Activated T-helper 17 cell treated with anti-CD3 and anti-CD28 coated beads, Interleukin-2, amount 50 U/mL, for 72 hours (primary cell): ENCODE measurements around the gene ANKRD55. TPM values are rescaled to one million over a fixed set of nuclear protein-coding genes. Genes with fewer than 3 reads are reported as not detected.
A peak's percentile ranks its signal among the peaks of the same experiment; 100 is the strongest.

Experiments used
- ATAC-seq: fragments of 150-1000 bp; cut with Tn5 transposase; replicated peaks from 2 replicates; pipeline ENCODE4 v1.10.0; 2021; ENCODE audit warnings: mild to moderate bottlenecking, moderate library complexity
- H3K27ac Mint-ChIP-seq: one replicate; pipeline ENCODE4 v1.8.0; 2022; ENCODE audit warnings: mixed read lengths
- H3K27me3 Mint-ChIP-seq: one replicate; pipeline ENCODE4 v1.8.0; 2022; ENCODE audit warnings: mixed read lengths
- H3K36me3 Mint-ChIP-seq: one replicate; pipeline ENCODE4 v1.8.0; 2022; ENCODE audit warnings: low read depth, mild to moderate bottlenecking, mixed read lengths
- H3K4me1 Mint-ChIP-seq: one replicate; pipeline ENCODE4 v1.8.0; 2022; ENCODE audit warnings: mixed read lengths
- H3K4me3 Mint-ChIP-seq: one replicate; pipeline ENCODE4 v1.8.0; 2022; ENCODE audit warnings: mild to moderate bottlenecking, mixed read lengths
- H3K9me3 Mint-ChIP-seq: one replicate; pipeline ENCODE4 v1.8.0; 2022; ENCODE audit warnings: mixed read lengths
- total RNA-seq, 2 donors: library from RNA; stranded (reverse); gene quantifications; one replicate each; pipeline ENCODE4 v1.2.3, GENCODE V29; 2022

Gene ANKRD55
- total RNA-seq, 2 donors from 2014 or later, result 0.21 to 0.22 TPM

DNA sequence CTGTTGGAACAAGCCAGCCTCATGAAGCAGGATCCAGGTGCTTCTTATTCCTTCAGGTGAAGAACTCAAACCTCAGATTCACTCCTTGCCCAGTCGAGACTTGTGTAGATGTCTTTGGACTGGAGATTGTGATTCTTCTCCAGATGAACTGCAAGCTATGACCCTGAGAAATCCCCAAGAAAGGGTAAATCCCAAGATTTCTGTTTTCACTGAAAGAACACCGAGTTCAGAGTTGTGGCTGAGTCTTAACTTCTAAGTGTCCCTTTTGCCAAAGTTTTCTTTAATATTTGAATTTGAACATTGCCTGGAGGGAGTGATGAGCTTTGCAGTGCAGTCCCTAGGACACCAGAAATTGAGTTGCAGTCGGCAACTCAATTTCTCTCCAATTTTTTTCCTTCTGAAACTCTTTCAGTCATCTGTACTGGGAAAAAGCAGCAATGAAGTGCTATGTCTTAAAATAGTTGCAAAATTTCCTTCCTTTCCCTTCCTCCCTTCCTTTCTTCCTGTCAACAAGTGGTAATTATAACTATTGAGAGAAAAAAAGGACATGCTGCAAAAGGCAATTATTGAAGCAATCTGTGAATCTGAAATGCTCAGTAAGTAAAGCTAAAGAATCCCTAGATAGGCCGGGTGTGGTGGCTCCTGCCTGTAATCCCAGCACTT lies 56.1 kb downstream of the ANKRD55 start:
- Mint-ChIP-seq H3K9me3 (no peaks in the 10 kb centered on the region), H3K4me1 (no peaks in the 10 kb centered on the region), H3K4me3 (no peak overlapping the region), H3K36me3 (no peaks in the 10 kb centered on the region), H3K27me3 (peaks cover 5% of the 10 kb centered on the region), H3K27ac (no peak overlapping the region)
- ATAC-seq, result no peak

DNA sequence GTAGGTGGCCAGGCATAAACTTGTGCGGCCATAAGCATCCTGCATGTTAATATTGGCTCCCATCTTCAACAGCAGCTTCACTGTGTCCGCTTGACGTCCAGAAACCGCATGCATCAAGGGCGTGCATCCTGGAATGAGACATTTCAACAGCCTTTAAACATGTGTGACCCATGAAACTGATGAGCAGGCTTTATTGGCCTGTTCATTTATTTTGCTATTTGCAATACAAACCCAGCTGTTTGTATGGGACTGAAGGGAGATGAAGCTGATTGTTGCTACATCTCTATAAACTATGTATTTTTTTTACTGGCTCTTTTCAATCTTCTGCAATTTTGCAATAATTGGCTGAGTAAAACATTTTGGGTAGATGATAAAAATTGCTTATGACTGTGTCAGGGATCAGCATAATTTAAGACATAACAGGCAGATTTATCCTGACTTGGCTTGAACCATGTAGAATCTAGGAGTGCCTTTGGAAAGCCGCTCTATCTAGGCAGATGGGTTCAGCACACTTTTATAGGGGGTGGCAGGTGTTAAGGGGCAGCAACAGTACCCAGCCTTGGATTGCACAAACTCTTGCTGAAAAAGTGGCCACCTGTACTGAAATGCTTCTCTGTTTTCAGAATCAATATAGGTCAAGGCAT lies 56.9 kb downstream of the ANKRD55 start:
- H3K27me3 Mint-ChIP-seq, result peaks cover 6% of the 10 kb centered on the region

GRCh38 chr5:56175488-56175887 lies 57.6 kb downstream of the ANKRD55 start:
- Mint-ChIP-seq H3K27ac (no peak overlapping the region), H3K9me3 (no peaks in the 10 kb centered on the region)

More for the DNA sequence above, 56.9 kb downstream of the ANKRD55 start:
- no peak overlapping the region for H3K27ac Mint-ChIP-seq
- no peak overlapping the region for H3K4me3 Mint-ChIP-seq
- no peaks in the 10 kb centered on the region for H3K4me1 Mint-ChIP-seq
- H3K9me3 Mint-ChIP-seq, result no peaks in the 10 kb centered on the region
- ATAC-seq, result no peak
- no peaks in the 10 kb centered on the region for H3K36me3 Mint-ChIP-seq

DNA sequence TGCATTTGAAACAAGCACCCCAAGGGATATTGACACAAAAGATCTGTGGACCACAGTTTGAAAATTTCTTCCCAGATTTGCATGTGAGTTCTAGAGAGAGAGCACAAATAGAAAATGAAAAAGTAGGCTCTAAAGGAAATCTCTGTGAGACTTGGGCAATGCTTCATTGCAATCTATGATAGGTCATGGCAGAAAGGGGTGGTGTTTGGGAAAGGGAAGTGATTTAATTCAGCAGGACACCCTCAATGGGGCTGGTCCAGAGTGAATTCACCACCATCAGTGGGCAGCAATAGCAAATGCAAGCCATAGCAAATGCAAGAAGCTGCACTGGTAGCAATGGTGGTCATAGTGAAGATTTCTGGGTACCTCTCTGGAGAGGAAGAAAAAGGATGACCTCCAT lies 58.1 kb downstream of the ANKRD55 start:
- Mint-ChIP-seq H3K27ac (no peak overlapping the region), H3K36me3 (no peaks in the 10 kb centered on the region), H3K4me3 (no peak overlapping the region), H3K27me3 (peaks cover 13% of the 10 kb centered on the region), H3K9me3 (no peaks in the 10 kb centered on the region), H3K4me1 (no peaks in the 10 kb centered on the region)
- ATAC-seq, result no peak

More at GRCh38 chr5:56175488-56175887, 57.6 kb downstream of the ANKRD55 start:
- Mint-ChIP-seq H3K4me3 (no peak overlapping the region), H3K27me3 (peaks cover 10% of the 10 kb centered on the region), H3K36me3 (no peaks in the 10 kb centered on the region), H3K4me1 (no peaks in the 10 kb centered on the region)
- no peak for ATAC-seq

- Mint-ChIP-seq H3K4me3 (no peak overlapping the region), H3K27me3 (peaks cover 15% of the 10 kb centered on the region), H3K36me3 (no peaks in the 10 kb centered on the region), H3K27ac (no peak overlapping the region), H3K4me1 (peaks cover 12% of the 10 kb centered on the region), H3K9me3 (no peaks in the 10 kb centered on the region)
- ATAC-seq, result no peak
Observed at GRCh38 chr5:56172241-56172640, 60.9 kb downstream of the ANKRD55 start.

- no peaks in the 10 kb centered on the region for H3K36me3 Mint-ChIP-seq
- ATAC-seq, result no peak
- H3K4me1 Mint-ChIP-seq, result peaks cover 17% of the 10 kb centered on the region
- H3K9me3 Mint-ChIP-seq, result no peaks in the 10 kb centered on the region
- H3K27me3 Mint-ChIP-seq, result peaks cover 15% of the 10 kb centered on the region
- H3K27ac Mint-ChIP-seq, result no peak overlapping the region
- H3K4me3 Mint-ChIP-seq, result no peak overlapping the region
Observed at GRCh38 chr5:56170557-56170956, 62.6 kb downstream of the ANKRD55 start.

DNA sequence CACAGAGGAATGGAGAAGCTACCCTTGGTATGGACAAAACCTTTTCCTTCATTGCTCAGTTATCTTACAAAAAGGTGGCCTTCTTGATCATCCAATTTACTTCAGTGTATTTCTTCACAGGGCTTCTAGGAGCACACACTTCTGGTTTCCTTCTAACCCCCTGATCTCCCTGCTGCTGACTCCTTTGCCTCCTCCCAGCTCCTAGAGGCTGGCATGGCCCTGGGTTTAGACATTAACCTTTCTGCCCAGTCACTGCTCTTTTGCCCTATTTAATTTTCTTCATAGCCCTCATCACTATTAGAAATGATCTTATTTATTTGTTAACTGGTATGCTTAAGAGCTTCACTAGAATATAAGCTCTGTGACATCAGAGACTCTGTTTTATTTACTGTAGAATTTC lies 63.2 kb downstream of the ANKRD55 start:
- peaks cover 17% of the 10 kb centered on the region for H3K4me1 Mint-ChIP-seq
- H3K27me3 Mint-ChIP-seq, result peaks cover 13% of the 10 kb centered on the region
- H3K9me3 Mint-ChIP-seq, result no peaks in the 10 kb centered on the region
- no peak overlapping the region for H3K27ac Mint-ChIP-seq
- no peak for ATAC-seq
- H3K36me3 Mint-ChIP-seq, result no peaks in the 10 kb centered on the region
- H3K4me3 Mint-ChIP-seq, result no peak overlapping the region

DNA sequence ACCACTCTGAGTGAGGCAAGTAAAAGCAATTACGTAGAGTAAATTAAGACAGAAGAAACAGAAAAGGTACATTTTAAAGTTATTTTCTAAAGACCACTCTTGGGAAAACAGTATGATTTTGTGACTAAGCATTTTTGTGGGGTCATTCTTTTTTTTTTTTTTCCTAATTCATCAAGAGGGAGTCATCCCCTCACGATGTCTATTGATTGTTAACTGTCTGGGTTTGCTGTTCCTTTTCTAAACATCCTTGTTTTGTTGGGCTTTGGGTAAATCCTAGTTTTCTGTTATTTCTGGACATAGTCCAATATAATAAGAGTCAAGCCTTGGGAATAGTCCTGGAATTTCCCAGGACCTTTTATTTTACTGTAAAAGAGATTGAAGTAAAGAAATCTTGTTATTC lies 63.8 kb downstream of the ANKRD55 start:
- no peak for ATAC-seq
- peaks cover 13% of the 10 kb centered on the region for H3K27me3 Mint-ChIP-seq
- H3K9me3 Mint-ChIP-seq, result no peaks in the 10 kb centered on the region
- no peak overlapping the region for H3K27ac Mint-ChIP-seq
- peak overlapping the region; percentile 39 for H3K4me3 Mint-ChIP-seq
- peaks cover 17% of the 10 kb centered on the region for H3K4me1 Mint-ChIP-seq
- H3K36me3 Mint-ChIP-seq, result no peaks in the 10 kb centered on the region

DNA sequence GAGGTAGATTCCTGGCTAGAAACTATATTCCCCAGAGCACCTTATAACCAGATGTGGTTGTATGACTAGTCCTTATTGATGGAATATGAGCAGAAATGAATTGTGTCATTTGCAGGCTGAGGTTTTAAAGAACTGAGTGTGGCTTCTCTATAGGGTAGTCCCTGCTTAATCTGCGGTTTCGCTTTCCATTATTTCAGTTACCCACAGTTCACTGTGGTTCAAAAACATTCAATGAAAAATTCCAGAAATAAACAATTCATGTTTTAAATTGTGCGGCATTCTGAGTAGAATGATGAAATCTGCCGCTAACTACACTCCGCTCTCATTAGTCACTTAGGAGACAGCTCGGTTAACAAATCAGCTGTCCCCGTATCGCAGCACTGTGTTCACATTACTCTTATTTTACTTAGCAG lies 65.1 kb downstream of the ANKRD55 start:
- Mint-ChIP-seq H3K27ac (peak overlapping the region; percentile 43), H3K36me3 (no peaks in the 10 kb centered on the region), H3K27me3 (peaks cover 18% of the 10 kb centered on the region), H3K9me3 (no peaks in the 10 kb centered on the region), H3K4me3 (peak overlapping the region; percentile 39), H3K4me1 (peaks cover 17% of the 10 kb centered on the region)
- ATAC-seq, result peak; percentile 94

DNA sequence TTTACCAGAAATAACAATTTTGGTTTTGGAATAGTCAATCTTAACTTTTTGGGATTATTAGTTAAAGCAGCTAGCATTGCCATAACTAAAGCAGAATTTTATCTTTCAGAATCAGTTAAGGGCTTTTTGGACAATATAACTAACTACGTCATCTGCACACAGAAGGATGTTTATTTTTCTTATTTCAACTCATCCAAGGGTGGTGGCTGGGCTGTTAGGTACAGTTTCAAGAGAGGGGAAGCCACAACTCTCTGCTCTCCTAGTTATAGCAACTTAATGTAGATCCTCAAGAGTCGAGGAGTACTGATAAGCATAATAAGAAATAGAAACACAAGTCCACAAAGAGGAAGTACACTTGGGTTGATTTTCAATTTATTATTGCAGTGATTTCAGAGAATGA lies 65.6 kb downstream of the ANKRD55 start:
- peaks cover 17% of the 10 kb centered on the region for H3K4me1 Mint-ChIP-seq

GRCh38 chr5:56166671-56167385 lies 66.3 kb downstream of the ANKRD55 start:
- ATAC-seq, result no peak
- Mint-ChIP-seq H3K36me3 (no peaks in the 10 kb centered on the region), H3K9me3 (no peaks in the 10 kb centered on the region), H3K27me3 (peaks cover 18% of the 10 kb centered on the region), H3K4me1 (peaks cover 17% of the 10 kb centered on the region), H3K27ac (no peak overlapping the region), H3K4me3 (no peak overlapping the region)

More for the DNA sequence above, 65.6 kb downstream of the ANKRD55 start:
- Mint-ChIP-seq H3K27ac (no peak overlapping the region), H3K4me3 (peak overlapping the region; percentile 39), H3K9me3 (no peaks in the 10 kb centered on the region), H3K36me3 (no peaks in the 10 kb centered on the region), H3K27me3 (peaks cover 18% of the 10 kb centered on the region)
- peak; percentile 6 for ATAC-seq

- H3K4me1 Mint-ChIP-seq, result peaks cover 31% of the 10 kb centered on the region
- peaks cover 8% of the 10 kb centered on the region for H3K27me3 Mint-ChIP-seq
- no peak for ATAC-seq
- H3K9me3 Mint-ChIP-seq, result no peaks in the 10 kb centered on the region
- no peak overlapping the region for H3K4me3 Mint-ChIP-seq
- no peaks in the 10 kb centered on the region for H3K36me3 Mint-ChIP-seq
- no peak overlapping the region for H3K27ac Mint-ChIP-seq
Observed at GRCh38 chr5:56164376-56164775, 68.8 kb downstream of the ANKRD55 start.

DNA sequence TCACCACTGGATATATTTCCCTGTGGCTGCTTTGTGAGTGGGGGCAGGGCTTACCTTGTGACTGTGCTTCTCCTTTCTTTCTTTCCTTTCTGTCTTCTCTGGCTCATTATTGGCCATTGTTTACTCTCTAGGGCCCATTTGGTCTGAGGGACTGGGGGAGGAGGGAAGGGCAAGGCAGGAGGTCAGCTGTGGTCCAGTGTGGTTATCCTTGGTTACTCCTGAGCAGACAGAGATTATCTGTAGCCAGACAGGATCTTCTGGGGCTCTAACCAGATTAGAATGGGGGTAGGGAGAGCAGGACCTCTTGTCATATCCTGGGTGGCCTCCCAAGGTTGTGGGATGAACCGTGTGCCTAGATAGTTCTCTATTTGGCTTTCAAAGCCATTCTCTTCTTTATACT lies 71.2 kb downstream of the ANKRD55 start:
- Mint-ChIP-seq H3K36me3 (no peaks in the 10 kb centered on the region), H3K27me3 (peaks cover 8% of the 10 kb centered on the region), H3K4me3 (no peak overlapping the region), H3K27ac (no peak overlapping the region), H3K9me3 (no peaks in the 10 kb centered on the region), H3K4me1 (peaks cover 20% of the 10 kb centered on the region)
- no peak for ATAC-seq

DNA sequence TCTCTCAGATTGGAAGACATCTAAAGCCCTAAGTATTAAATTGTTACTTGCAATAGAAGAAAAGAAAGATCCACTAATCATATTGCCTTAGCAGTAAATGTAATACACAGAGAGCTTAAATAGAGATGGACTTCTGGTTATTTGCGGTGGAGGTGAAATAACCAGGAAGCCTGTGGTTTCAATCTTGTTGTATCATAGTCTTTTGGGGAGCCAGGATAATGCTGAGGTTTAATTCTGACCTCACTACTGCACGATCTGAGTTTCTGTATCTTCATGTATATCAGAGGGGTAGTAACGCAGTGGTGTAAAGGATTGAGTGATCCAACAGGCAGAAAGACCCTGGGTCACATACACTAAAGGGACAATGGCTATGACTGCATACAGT lies 71.7 kb downstream of the ANKRD55 start:
- H3K9me3 Mint-ChIP-seq, result no peaks in the 10 kb centered on the region
- H3K36me3 Mint-ChIP-seq, result no peaks in the 10 kb centered on the region
- no peak for ATAC-seq
- peaks cover 25% of the 10 kb centered on the region for H3K4me1 Mint-ChIP-seq
- peaks cover 8% of the 10 kb centered on the region for H3K27me3 Mint-ChIP-seq
- no peak overlapping the region for H3K27ac Mint-ChIP-seq
- H3K4me3 Mint-ChIP-seq, result no peak overlapping the region
